Endothelial cell of umbilical vein (primary cell): ENCODE results near the gene SETMAR. TPM values are rescaled to one million over a fixed set of nuclear protein-coding genes. Genes with fewer than 3 reads are reported as not detected.

Experiments used
- BruUV-seq: library from RNA; stranded (reverse); fragments of 400-500 nt; replicated peaks from 2 replicates; lab custom pipeline; 2021; lab: Mats Ljungman, UMichigan
- CTCF ChIA-PET: fragments of 300-600, 350-600 bp; sonication (Branson Sonifier 250); formaldehyde crosslinking; loops from one replicate; lab custom pipeline; 2021; ENCODE audit warnings: antibody characterized with exemption, inconsistent platforms; lab: Charles Lee
- POLR2A ChIA-PET: fragments of 300-600, 350-600 bp; sonication (Branson Sonifier 250); formaldehyde crosslinking; loops from one replicate; lab custom pipeline; 2021; ENCODE audit warnings: antibody characterized with exemption, inconsistent platforms; lab: Charles Lee
- DNase-seq: peaks from one replicate; pipeline ENCODE4 v3.0.0-alpha.2; 2011; ENCODE audit warnings: low read depth, low spot score
- FAIRE-seq: peaks from 2 replicates; lab custom pipeline; 2011; peaks lifted over from hg19 to GRCh38; lab: Jason Lieb, UNC
- H2AFZ ChIP-seq: 2 replicates; pipeline ENCODE4 v1.6.0; 2012; ENCODE audit warnings: low read depth, low read length, control low read depth, inconsistent platforms
- H3K27ac ChIP-seq: 2 replicates; pipeline ENCODE4 v1.5.1; 2011; ENCODE audit warnings: low read depth, mild to moderate bottlenecking, control low read depth, low read length, moderate library complexity; ENCODE audit not compliant: insufficient read depth
- H3K27me3 ChIP-seq, 2 experiments: 2 replicates each; pipeline versions ENCODE4 v1.6.0 to v1.6.1; 2011; ENCODE audit warnings: low read length in 2 of 2, mixed read lengths in 1 of 2; ENCODE audit not compliant: control insufficient read depth in 2 of 2, insufficient read depth in 2 of 2
- H3K36me3 ChIP-seq, 2 experiments: 2 replicates in 1 of 2; 3 replicates in 1 of 2; pipeline ENCODE4 v1.5.1; 2011; ENCODE audit warnings: low read length in 2 of 2, mild to moderate bottlenecking in 1 of 2, moderate library complexity in 1 of 2; ENCODE audit not compliant: control insufficient read depth in 2 of 2, insufficient read depth in 2 of 2; ENCODE audit errors: extremely low read depth in 1 of 2
- H3K4me1 ChIP-seq: 3 replicates; pipeline ENCODE4 v1.5.1; 2011; ENCODE audit warnings: mild to moderate bottlenecking, low read length; ENCODE audit not compliant: control insufficient read depth, insufficient read depth; ENCODE audit errors: extremely low read depth
- H3K4me2 ChIP-seq: 2 replicates; pipeline ENCODE4 v1.6.1; 2011; ENCODE audit warnings: low read length, control low read depth, mixed read lengths; ENCODE audit not compliant: insufficient read depth
- H3K4me3 ChIP-seq, 3 experiments: fragments of 200-600 bp in 1 of 3; sonication (generic), shearing (Covaris generic) in 1 of 3; replicated peaks in 1 of 3; 2 replicates each; pipeline ENCODE4 v1.5.1; 2011 to 2016; ENCODE audit warnings: control low read depth in 3 of 3, low read length in 3 of 3, mild to moderate bottlenecking in 2 of 3, inconsistent platforms in 1 of 3, low read depth in 1 of 3, moderate library complexity in 1 of 3; ENCODE audit not compliant: insufficient read depth in 1 of 3
- H3K79me2 ChIP-seq: 2 replicates; pipeline ENCODE4 v1.6.0; 2012; ENCODE audit warnings: low read length, inconsistent platforms; ENCODE audit not compliant: control insufficient read depth, insufficient read depth
- H3K9ac ChIP-seq: replicated peaks from 2 replicates; pipeline ENCODE3; 2011; ENCODE audit warnings: low read length, control low read depth; ENCODE audit not compliant: insufficient read depth; ENCODE audit errors: extremely low read depth
- H3K9me1 ChIP-seq: replicated peaks from 3 replicates; pipeline ENCODE4 v1.6.0; 2011; ENCODE audit warnings: mild to moderate bottlenecking, low read length; ENCODE audit not compliant: control insufficient read depth, insufficient read depth; ENCODE audit errors: extremely low read depth
- H3K9me3 ChIP-seq: replicated peaks from 2 replicates; pipeline ENCODE4 v1.5.1; 2012; ENCODE audit warnings: low read length, inconsistent platforms; ENCODE audit not compliant: control insufficient read depth, insufficient read depth
- H4K20me1 ChIP-seq: replicated peaks from 2 replicates; pipeline ENCODE3; 2011; ENCODE audit warnings: mild to moderate bottlenecking, low read length; ENCODE audit not compliant: control insufficient read depth, insufficient read depth; ENCODE audit errors: extremely low read depth
- CTCF ChIP-seq, 2 donors: IDR thresholded peaks; 1 replicate in 1 of 2; 2 replicates in 1 of 2; pipeline ENCODE4 v1.5.1; 2011; ENCODE audit warnings: low read length in 2 of 2, mild to moderate bottlenecking in 2 of 2, moderate library complexity in 2 of 2, control low read depth in 1 of 2, inconsistent platforms in 1 of 2, low read depth in 1 of 2; ENCODE audit not compliant: insufficient read depth in 1 of 2; ENCODE audit errors: extremely low read depth in 1 of 2
- EZH2 ChIP-seq: IDR thresholded peaks from 2 replicates; pipeline ENCODE4 v1.6.1; 2012; ENCODE audit warnings: borderline replicate concordance, low read depth, mild to moderate bottlenecking, moderate library complexity, low read length, inconsistent platforms; ENCODE audit not compliant: severe bottlenecking
- FOS ChIP-seq: IDR thresholded peaks from 2 replicates; pipeline ENCODE4 v1.6.1; 2011; ENCODE audit warnings: mild to moderate bottlenecking, low read length, moderate library complexity, borderline replicate concordance; ENCODE audit not compliant: insufficient read depth
- GATA2 ChIP-seq: IDR thresholded peaks from 2 replicates; pipeline ENCODE4 v1.7.0; 2011; ENCODE audit warnings: low read depth, mild to moderate bottlenecking, moderate library complexity, mixed read lengths, low read length; ENCODE audit not compliant: insufficient read length, insufficient read depth
- JUN ChIP-seq: IDR thresholded peaks from 2 replicates; pipeline ENCODE4 v1.6.1; 2011; ENCODE audit warnings: borderline replicate concordance, low read depth; ENCODE audit not compliant: insufficient read length, insufficient read depth
- MAX ChIP-seq: IDR thresholded peaks from 2 replicates; pipeline ENCODE4 v1.6.1; 2011; ENCODE audit not compliant: insufficient read depth, insufficient read length
- MYC ChIP-seq: IDR thresholded peaks from one replicate; pipeline ENCODE4 v1.6.1; 2011; ENCODE audit warnings: mild to moderate bottlenecking, low read depth, low read length
- POLR2A ChIP-seq: IDR thresholded peaks from 2 replicates; pipeline ENCODE4 v1.6.1; 2012; ENCODE audit warnings: low read depth, mild to moderate bottlenecking, control low read depth, low read length
- POLR2AphosphoS5 ChIP-seq: IDR thresholded peaks from 2 replicates; pipeline ENCODE4 v1.6.1; 2012; ENCODE audit warnings: low read depth, mild to moderate bottlenecking, control low read depth, low read length, moderate library complexity; ENCODE audit not compliant: insufficient read depth
- dilution Hi-C: fragments of 300-500 bp; cut with MboI; formaldehyde crosslinking; loops from one replicate; pipeline ENCODE4 v1.15.0; 2019; ENCODE audit warnings: low sequenced_read_pairs; ENCODE audit not compliant: extremely low pct_ligation_motif_present
- intact Hi-C: fragments of 100-400 bp; cut with micrococcal nuclease; formaldehyde crosslinking; loops from one replicate; pipeline ENCODE4 v1.10.0; 2022
- polyA plus RNA-seq, 4 experiments: library from polyadenylated mRNA; depleted of rRNA in 3 of 4; stranded (reverse) in 3 of 4; unstranded in 1 of 4; fragments of >200 nt; gene quantifications; 2 replicates each; pipeline versions ENCODE4 v1.2.1 to v1.2.3, GENCODE V29; 2011 to 2012; ENCODE audit warnings: missing spikeins in 1 of 4
- total RNA-seq: library from RNA; stranded (reverse); gene quantifications from 2 replicates; pipeline ENCODE4 v1.2.3, GENCODE V29; 2021

Gene SETMAR
- total and polyA plus RNA-seq, 2 donors (not counting 3 experiments of a cell fraction or from before 2014, with no cell fraction given) = 9.6 to 15.4 TPM

GRCh38 chr3:4281991-4282390 lies 21.2 kb upstream of the SETMAR start:
- BruUV-seq = no TSS peak
- Histone ChIP-seq H3K9me3 (no peaks in the 10 kb centered on the region), H3K4me2 (no peak overlapping the region), H3K9me1 (no peaks in the 10 kb centered on the region), H3K79me2 (no peaks in the 10 kb centered on the region), H3K27me3 (no peaks in the 10 kb centered on the region), H3K36me3 (no peaks in the 10 kb centered on the region), H2AFZ (no peak overlapping the region), H3K9ac (no peak overlapping the region), H3K4me3 (no peak overlapping the region), H3K4me1 (no peaks in the 10 kb centered on the region), H3K27ac (no peak overlapping the region), H4K20me1 (no peaks in the 10 kb centered on the region)
- intact Hi-C loops = no loop called here
- ChIA-PET CTCF (interaction anchor here (1.1 to 1.8 kb wide), 2 partner anchors 9 to 1081 kb away, joined by 4 to 5 read pairs; no protein-coding TSS in a partner anchor), POLR2A (no interaction called here)
- DNase-seq (no peak), FAIRE-seq (no peak)
- dilution Hi-C loops = no loop called here
- TF ChIP-seq JUN (no peak), MAX (no peak), POLR2AphosphoS5 (no peak), POLR2A (no peak), CTCF (IDR thresholded peaks at IDR 0.05; ENCODE audit: extremely low read depth in 1 of 2, insufficient read depth in 1 of 2, low read depth in 1 of 2, low read length in 2 of 2) (no peak), FOS (no peak), EZH2 (no peak), GATA2 (no peak), MYC (no peak)
